ENCODE data around the gene PDE8B. TPM values are rescaled to one million over a fixed set of nuclear protein-coding genes. Genes with fewer than 3 reads are reported as not detected.
A peak's percentile ranks its signal among the peaks of the same experiment; 100 is the strongest.

PDE8B gene
- total RNA-seq, 1 donor from 2014 or later, result 5.3 TPM

GRCh38 chr5:77181596-77182304 is 28.7 kb upstream of the PDE8B start:
- TF ChIP-seq, protein P1, sequence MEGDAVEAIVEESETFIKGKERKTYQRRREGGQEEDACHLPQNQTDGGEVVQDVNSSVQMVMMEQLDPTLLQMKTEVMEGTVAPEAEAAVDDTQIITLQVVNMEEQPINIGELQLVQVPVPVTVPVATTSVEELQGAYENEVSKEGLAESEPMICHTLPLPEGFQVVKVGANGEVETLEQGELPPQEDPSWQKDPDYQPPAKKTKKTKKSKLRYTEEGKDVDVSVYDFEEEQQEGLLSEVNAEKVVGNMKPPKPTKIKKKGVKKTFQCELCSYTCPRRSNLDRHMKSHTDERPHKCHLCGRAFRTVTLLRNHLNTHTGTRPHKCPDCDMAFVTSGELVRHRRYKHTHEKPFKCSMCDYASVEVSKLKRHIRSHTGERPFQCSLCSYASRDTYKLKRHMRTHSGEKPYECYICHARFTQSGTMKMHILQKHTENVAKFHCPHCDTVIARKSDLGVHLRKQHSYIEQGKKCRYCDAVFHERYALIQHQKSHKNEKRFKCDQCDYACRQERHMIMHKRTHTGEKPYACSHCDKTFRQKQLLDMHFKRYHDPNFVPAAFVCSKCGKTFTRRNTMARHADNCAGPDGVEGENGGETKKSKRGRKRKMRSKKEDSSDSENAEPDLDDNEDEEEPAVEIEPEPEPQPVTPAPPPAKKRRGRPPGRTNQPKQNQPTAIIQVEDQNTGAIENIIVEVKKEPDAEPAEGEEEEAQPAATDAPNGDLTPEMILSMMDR (IDR thresholded peaks at IDR 0.05), result no peak
- peaks cover 13% of the 10 kb centered on the region for H3K4me1 ChIP-seq
- no peak overlapping the region for H3K4me3 ChIP-seq
- peaks cover 34% of the 10 kb centered on the region for H3K27me3 ChIP-seq (ENCODE audit: low read depth)
- no peaks in the 10 kb centered on the region for H3K9me3 ChIP-seq
- DNase-seq, result no peak
- H3K36me3 ChIP-seq, result no peaks in the 10 kb centered on the region
- peak; percentile 11 to 14 for ATAC-seq
- intact Hi-C loops (cut with DNase I), result no loop called here
- no peak overlapping the region for H3K27ac ChIP-seq

GRCh38 chr5:77182367-77182766 is 28.1 kb upstream of the PDE8B start:
- TF ChIP-seq, protein P1 (IDR thresholded peaks at IDR 0.05), result no peak
- Histone ChIP-seq H3K36me3 (no peaks in the 10 kb centered on the region), H3K4me1 (peaks cover 13% of the 10 kb centered on the region), H3K4me3 (no peak overlapping the region), H3K9me3 (no peaks in the 10 kb centered on the region), H3K27ac (no peak overlapping the region), H3K27me3 (ENCODE audit: low read depth) (peaks cover 34% of the 10 kb centered on the region)
- no peak for DNase-seq
- intact Hi-C loops (cut with DNase I), result no loop called here
- ATAC-seq, result no peak

DNA sequence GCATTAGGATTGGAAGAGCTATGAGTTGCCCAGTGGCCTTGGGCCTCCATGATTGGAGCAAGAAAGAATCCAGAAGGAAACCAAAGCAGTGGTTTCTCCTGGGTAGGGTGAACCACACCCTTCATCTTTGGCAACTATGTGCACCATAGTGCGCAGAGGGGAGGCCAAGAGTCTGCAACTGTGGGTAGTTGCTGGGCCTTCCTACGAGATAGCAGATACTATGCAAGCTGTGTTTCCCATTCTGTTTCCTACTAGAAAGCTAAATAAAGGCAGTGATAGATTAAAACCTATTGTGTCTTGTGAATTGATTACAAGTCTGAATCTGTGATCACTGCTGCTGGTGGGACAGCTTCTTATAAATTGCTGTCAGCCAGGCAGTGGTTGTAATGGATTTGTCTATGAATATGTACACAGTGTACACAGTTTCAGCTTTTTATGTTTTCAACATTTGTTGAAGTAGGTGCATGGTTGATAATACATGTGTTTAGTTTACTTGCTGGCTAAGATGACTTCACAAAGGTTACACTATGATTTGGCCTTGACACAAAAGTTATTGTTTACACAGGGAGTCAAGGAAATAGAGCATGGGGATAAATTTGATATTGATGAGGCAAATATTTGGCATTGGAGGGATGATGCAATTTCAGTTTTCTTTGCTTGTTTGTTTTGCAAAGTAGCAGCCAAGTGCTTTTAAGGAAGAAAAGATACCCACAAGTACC is 23.7 kb upstream of the PDE8B start:
- Histone ChIP-seq H3K9me3 (no peaks in the 10 kb centered on the region), H3K27me3 (ENCODE audit: low read depth) (peaks cover 16% of the 10 kb centered on the region), H3K36me3 (no peaks in the 10 kb centered on the region), H3K4me1 (no peaks in the 10 kb centered on the region), H3K27ac (no peak overlapping the region), H3K4me3 (no peak overlapping the region)
- TF ChIP-seq, protein P1 (IDR thresholded peaks at IDR 0.05), result no peak
- DNase-seq, result no peak
- no peak for ATAC-seq
- intact Hi-C loops (cut with DNase I), result no loop called here

DNA sequence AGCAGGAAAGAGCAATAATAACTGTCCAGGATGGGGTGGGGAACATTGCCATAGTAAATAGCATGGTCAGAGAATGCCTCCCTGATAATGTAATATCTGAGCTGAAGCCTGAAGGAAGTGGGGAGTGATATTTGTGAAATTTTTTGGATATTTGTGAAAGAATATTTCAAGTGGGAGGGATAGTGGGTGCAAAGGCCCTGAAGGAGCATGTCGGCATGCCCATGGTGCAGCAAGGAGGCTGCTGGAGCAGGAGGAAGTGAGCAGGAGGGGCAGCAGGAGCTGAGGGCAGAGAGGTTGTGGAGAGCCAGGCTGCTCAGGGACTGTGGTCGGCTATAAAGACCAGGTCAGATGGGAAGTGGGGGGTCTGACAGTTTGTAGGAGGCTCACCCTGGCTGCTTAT is 21.1 kb upstream of the PDE8B start:
- intact Hi-C loops (cut with DNase I), result no loop called here
- H3K4me1 ChIP-seq, result no peaks in the 10 kb centered on the region
- no peak for ATAC-seq

DNA sequence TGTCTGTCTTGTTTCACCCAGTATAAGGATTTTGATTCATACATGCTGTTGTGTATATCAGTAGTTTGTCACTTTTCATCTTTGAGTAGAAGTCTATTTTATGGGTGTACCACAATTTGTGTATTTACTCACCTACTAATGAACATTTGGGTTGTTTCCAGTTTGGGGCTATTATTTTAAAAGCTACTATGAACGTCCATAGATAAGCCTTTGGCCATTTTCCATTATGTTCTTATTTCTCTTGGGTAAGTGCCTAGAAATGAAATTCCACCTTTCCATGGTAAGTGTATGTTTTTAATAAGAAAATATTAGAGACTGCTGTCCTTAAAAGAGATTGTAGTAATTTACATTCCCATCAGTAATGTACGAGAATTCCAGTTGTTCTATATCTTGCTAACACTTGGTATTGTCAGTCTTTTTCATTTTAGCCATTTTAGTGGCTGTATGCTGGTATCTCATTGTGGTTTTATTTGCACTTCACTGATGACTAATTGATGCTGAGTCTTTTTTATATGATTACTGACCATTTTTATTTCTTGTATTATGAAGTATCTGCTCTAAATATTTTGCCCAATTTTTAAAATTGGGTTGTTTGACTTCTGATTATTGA is 17.9 kb upstream of the PDE8B start:
- intact Hi-C loops (cut with DNase I), result no loop called here
- TF ChIP-seq, protein P1 (IDR thresholded peaks at IDR 0.05), result no peak
- no peak overlapping the region for H3K27ac ChIP-seq
- H3K36me3 ChIP-seq, result no peaks in the 10 kb centered on the region
- no peaks in the 10 kb centered on the region for H3K27me3 ChIP-seq (ENCODE audit: low read depth)
- no peaks in the 10 kb centered on the region for H3K9me3 ChIP-seq
- no peak overlapping the region for H3K4me3 ChIP-seq
- ATAC-seq, result no peak
- no peak for DNase-seq
- H3K4me1 ChIP-seq, result no peaks in the 10 kb centered on the region

More for the DNA sequence above, 21.1 kb upstream of the PDE8B start:
- no peak for DNase-seq
- Histone ChIP-seq H3K9me3 (no peaks in the 10 kb centered on the region), H3K27ac (no peak overlapping the region), H3K4me3 (no peak overlapping the region), H3K36me3 (no peaks in the 10 kb centered on the region), H3K27me3 (ENCODE audit: low read depth) (no peaks in the 10 kb centered on the region)
- TF ChIP-seq, protein P1 (IDR thresholded peaks at IDR 0.05), result no peak

Data from lower lobe of right lung (tissue), 2 donors.